NCI-H524 treated with DMSO at 0.1 percent for 48 hours (cell line): ENCODE data around the gene MPZ.
A peak's percentile ranks its signal among the peaks of the same experiment; 100 is the strongest.

ENCODE experiments used
- DNase-seq: peaks from one replicate; lab custom pipeline; 2025; lab: John Stamatoyannopoulos, UW

The MPZ gene

GRCh38 chr1:161309868-161310267 lies at the start of gene MPZ:
MPZ (minus strand) TSS chr1:161309968; CDS start chr1:161309905, 63 bp downstream.
- DNase-seq, result no peak

- DNase-seq, result no peak
Observed at GRCh38 chr1:161359291-161359690, 49.5 kb upstream of the MPZ start.

- no peak for DNase-seq
Observed at GRCh38 chr1:161357073-161357472, 47.3 kb upstream of the MPZ start.

GRCh38 chr1:161351482-161351881 lies 41.7 kb upstream of the MPZ start:
- peak; percentile 34 for DNase-seq

GRCh38 chr1:161350671-161351070 lies 40.9 kb upstream of the MPZ start:
- no peak for DNase-seq

- DNase-seq, result no peak
Observed at GRCh38 chr1:161342821-161343220, 33.1 kb upstream of the MPZ start.

GRCh38 chr1:161342177-161342576 lies 32.4 kb upstream of the MPZ start:
- no peak for DNase-seq

- no peak for DNase-seq
Observed at GRCh38 chr1:161335796-161336195, 26.0 kb upstream of the MPZ start.

GRCh38 chr1:161333166-161333565 lies 23.4 kb upstream of the MPZ start:
- DNase-seq, result no peak

- no peak for DNase-seq
Observed at GRCh38 chr1:161330346-161330745, 20.6 kb upstream of the MPZ start.

GRCh38 chr1:161324020-161324419 lies 14.3 kb upstream of the MPZ start:
- DNase-seq, result no peak

GRCh38 chr1:161315841-161316674 lies 6.3 kb upstream of the MPZ start:
- peak; percentile 18 for DNase-seq

- peak; percentile 27 for DNase-seq
Observed at GRCh38 chr1:161314201-161314981, 4.6 kb upstream of the MPZ start, which contains the start of gene SDHC. SDHC (plus strand) TSS chr1:161314381; CDS start chr1:161314406, 25 bp downstream.

GRCh38 chr1:161313554-161314200 lies 3.9 kb upstream of the MPZ start:
- no peak for DNase-seq

- DNase-seq, result no peak
Observed at GRCh38 chr1:161311595-161312181, 1.9 kb upstream of the MPZ start.

GRCh38 chr1:161307892-161308638 lies 1.7 kb downstream of the MPZ start:
- DNase-seq, result no peak

- DNase-seq, result no peak
Observed at GRCh38 chr1:161307230-161307768, 2.5 kb downstream of the MPZ start.

- DNase-seq, result no peak
Observed at GRCh38 chr1:161305867-161306519, 3.8 kb downstream of the MPZ start.

- no peak for DNase-seq
Observed at GRCh38 chr1:161304927-161305866, 4.6 kb downstream of the MPZ start.
